H54 (cell line): ENCODE measurements around the gene NOL4L.

Source experiments
- DNase-seq: peaks from one replicate; pipeline ENCODE4 v3.0.0; 2011; ENCODE audit warnings: low spot score, mixed read lengths; ENCODE audit not compliant: insufficient read length
- FAIRE-seq: peaks from 3 replicates; lab custom pipeline; 2011; peaks lifted over from hg19 to GRCh38; lab: Jason Lieb, UNC
- POLR2A ChIP-seq: IDR thresholded peaks from 2 replicates; pipeline ENCODE4 v1.6.1; 2011; ENCODE audit warnings: low read depth, mild to moderate bottlenecking, low read length

NOL4L gene

GRCh38 chr20:32562495-32562911 lies 22.6 kb downstream of the NOL4L start:
- FAIRE-seq = no peak
- no peak for DNase-seq
- no peak for TF ChIP-seq POLR2A

- no peak for TF ChIP-seq POLR2A
- no peak for FAIRE-seq
- no peak for DNase-seq
Observed at GRCh38 chr20:32560989-32561830, 23.9 kb downstream of the NOL4L start.

GRCh38 chr20:32560482-32560988 lies 24.6 kb downstream of the NOL4L start:
- TF ChIP-seq POLR2A = no peak
- DNase-seq (no peak), FAIRE-seq (no peak)

GRCh38 chr20:32559753-32560380 lies 25.3 kb downstream of the NOL4L start:
- no peak for FAIRE-seq
- no peak for DNase-seq
- no peak for TF ChIP-seq POLR2A

- DNase-seq (no peak), FAIRE-seq (no peak)
- TF ChIP-seq POLR2A = no peak
Observed at GRCh38 chr20:32559205-32559752, 25.9 kb downstream of the NOL4L start.

GRCh38 chr20:32558526-32558925 lies 26.6 kb downstream of the NOL4L start:
- no peak for FAIRE-seq

GRCh38 chr20:32557319-32557718 lies 27.8 kb downstream of the NOL4L start:
- FAIRE-seq (no peak), DNase-seq (no peak)
- no peak for TF ChIP-seq POLR2A

More at GRCh38 chr20:32558526-32558925, 26.6 kb downstream of the NOL4L start:
- TF ChIP-seq POLR2A = no peak
- DNase-seq = no peak

GRCh38 chr20:32556312-32557184 lies 28.6 kb downstream of the NOL4L start:
- no peak for FAIRE-seq
- TF ChIP-seq POLR2A = no peak
- DNase-seq = no peak

- DNase-seq = no peak
- no peak for TF ChIP-seq POLR2A
- FAIRE-seq = no peak
Observed at GRCh38 chr20:32555584-32555983, 29.5 kb downstream of the NOL4L start.

GRCh38 chr20:32554965-32555289 lies 30.2 kb downstream of the NOL4L start:
- no peak for TF ChIP-seq POLR2A
- FAIRE-seq (no peak), DNase-seq (no peak)

GRCh38 chr20:32553618-32554017 lies 31.5 kb downstream of the NOL4L start:
- FAIRE-seq (no peak), DNase-seq (no peak)
- no peak for TF ChIP-seq POLR2A

GRCh38 chr20:32551693-32552092 lies 33.4 kb downstream of the NOL4L start:
- FAIRE-seq (no peak), DNase-seq (no peak)
- TF ChIP-seq POLR2A = no peak

GRCh38 chr20:32549842-32550241 lies 35.3 kb downstream of the NOL4L start:
- no peak for TF ChIP-seq POLR2A
- DNase-seq (no peak), FAIRE-seq (no peak)

GRCh38 chr20:32547753-32548034 lies 37.4 kb downstream of the NOL4L start:
- FAIRE-seq = no peak
- TF ChIP-seq POLR2A = no peak
- no peak for DNase-seq
